HCT116 (cell line): ENCODE results near the gene ADGRA1. TPM values are rescaled to one million over a fixed set of nuclear protein-coding genes. Genes with fewer than 3 reads are reported as not detected.

Experiments used
- ATAC-seq: fragments of 200-7000 bp; cut with Tn5 transposase; 2 replicates; pipeline ENCODE4 v1.9.1; 2020; ENCODE audit warnings: mild to moderate bottlenecking, moderate library complexity
- BruUV-seq: library from RNA; stranded (reverse); fragments of 400-500 nt; replicated peaks from 2 replicates; lab custom pipeline; 2021; lab: Mats Ljungman, UMichigan
- CTCF ChIA-PET: fragments of 300-600 bp; sonication (Branson Sonifier 250); formaldehyde crosslinking; loops from one replicate; lab custom pipeline; 2021; ENCODE audit warnings: antibody characterized with exemption; lab: Charles Lee
- POLR2A ChIA-PET: fragments of 300-600, 350-600 bp; sonication (Branson Sonifier 250); formaldehyde crosslinking; loops from one replicate; lab custom pipeline; 2021; ENCODE audit warnings: antibody characterized with exemption; lab: Charles Lee
- RAD21 ChIA-PET, 2 experiments: fragments of 300-600 bp; sonication (Branson Sonifier 250); formaldehyde crosslinking; loops; one replicate each; lab custom pipeline; 2023; ENCODE audit warnings: low total read pairs in 2 of 2; ENCODE audit not compliant: uncharacterized antibody in 2 of 2, unreplicated experiment in 2 of 2, low non-redundant PET in 1 of 2; lab: Charles Lee
- DNase-seq: peaks from one replicate; pipeline ENCODE4 v3.0.0-alpha.2; 2010; ENCODE audit warnings: low read depth, low spot score
- H2AFZ ChIP-seq: fragments of 200-600 bp; shearing (Covaris generic), sonication (generic); 2 replicates; pipeline ENCODE4 v1.6.1; 2017; ENCODE audit warnings: low read depth, mixed run types, mixed read lengths, antibody characterized with exemption, low read length; ENCODE audit not compliant: poor library complexity, severe bottlenecking
- H3K27ac ChIP-seq: 2 replicates; pipeline ENCODE4 v1.5.1; 2012; ENCODE audit warnings: low read depth, low read length
- H3K27me3 ChIP-seq: fragments of 200-600 bp; sonication (generic); 2 replicates; pipeline ENCODE4 v1.6.1; 2016; ENCODE audit warnings: mixed run types, low read length, mixed read lengths; ENCODE audit not compliant: insufficient read depth
- H3K36me3 ChIP-seq, 2 experiments: fragments of 200-500 bp in 1 of 2; fragments of 200-600 bp in 1 of 2; sonication (Bioruptor generic) in 1 of 2; sonication (generic) in 1 of 2; 2 replicates each; pipeline versions ENCODE4 v1.5.1 to v1.6.1; 2014 to 2016; ENCODE audit warnings: low read length in 2 of 2, inconsistent platforms in 1 of 2, mixed read lengths in 1 of 2, mixed run types in 1 of 2; ENCODE audit not compliant: insufficient read depth in 2 of 2, control insufficient read depth in 1 of 2
- H3K4me1 ChIP-seq, 2 experiments: fragments of 200-600 bp in 1 of 2; sonication (generic) in 1 of 2; 2 replicates each; pipeline versions ENCODE4 v1.5.1 to v1.6.1; 2012 to 2017; ENCODE audit warnings: low read length in 2 of 2, inconsistent platforms in 1 of 2, mild to moderate bottlenecking in 1 of 2, mixed read lengths in 1 of 2, mixed run types in 1 of 2, moderate library complexity in 1 of 2; ENCODE audit not compliant: insufficient read depth in 2 of 2, control insufficient read depth in 1 of 2
- H3K4me2 ChIP-seq: fragments of 200-600 bp; sonication (generic); 2 replicates; pipeline ENCODE4 v1.6.1; 2017; ENCODE audit warnings: mixed run types, low read length, mixed read lengths
- H3K4me3 ChIP-seq, 2 experiments: fragments of 200-600 bp in 1 of 2; sonication (generic) in 1 of 2; replicated peaks in 1 of 2; 2 replicates each; pipeline ENCODE4 v1.5.1; 2011 to 2016; ENCODE audit warnings: low read length in 2 of 2, control low read depth in 1 of 2, low read depth in 1 of 2, mild to moderate bottlenecking in 1 of 2, mixed read lengths in 1 of 2, mixed run types in 1 of 2
- H3K79me2 ChIP-seq: fragments of 200-600 bp; sonication (generic); 2 replicates; pipeline ENCODE4 v1.6.1; 2017; ENCODE audit warnings: mild to moderate bottlenecking, mixed run types, low read length, moderate library complexity, mixed read lengths; ENCODE audit not compliant: insufficient read depth
- H3K9ac ChIP-seq: fragments of 200-600 bp; sonication (generic); 2 replicates; pipeline ENCODE4 v1.6.1; 2016; ENCODE audit warnings: low read length, mixed read lengths
- H3K9me2 ChIP-seq: fragments of 200-600 bp; sonication (generic), shearing (Covaris generic); 2 replicates; pipeline ENCODE4 v1.6.1; 2017; ENCODE audit warnings: mixed run types, mild to moderate bottlenecking, moderate library complexity; ENCODE audit not compliant: insufficient read depth
- H3K9me3 ChIP-seq, 2 experiments: fragments of 200-500 bp in 1 of 2; fragments of 200-600 bp in 1 of 2; sonication (Bioruptor generic) in 1 of 2; sonication (generic) in 1 of 2; 2 replicates each; pipeline ENCODE4 v1.6.1; 2014 to 2017; ENCODE audit warnings: low read length in 2 of 2, mixed read lengths in 2 of 2, inconsistent platforms in 1 of 2, low read depth in 1 of 2, mild to moderate bottlenecking in 1 of 2, mixed run types in 1 of 2, moderate library complexity in 1 of 2; ENCODE audit not compliant: control insufficient read depth in 1 of 2, insufficient read depth in 1 of 2
- H4K20me1 ChIP-seq: fragments of 200-600 bp; sonication (generic), shearing (Covaris generic); 2 replicates; pipeline ENCODE4 v1.6.1; 2017; ENCODE audit warnings: mixed run types, mild to moderate bottlenecking, moderate library complexity; ENCODE audit not compliant: insufficient read depth
- CBX3 ChIP-seq: IDR thresholded peaks from 2 replicates; pipeline ENCODE4 v1.6.1; 2012; ENCODE audit warnings: low read depth
- CEBPB ChIP-seq: IDR thresholded peaks from 2 replicates; pipeline ENCODE4 v1.6.1; 2012; ENCODE audit warnings: low read depth
- EGR1 ChIP-seq: IDR thresholded peaks from 2 replicates; pipeline ENCODE4 v1.6.1; 2012; ENCODE audit warnings: low read depth
- ELF1 ChIP-seq: IDR thresholded peaks from 2 replicates; pipeline ENCODE4 v1.6.1; 2012; ENCODE audit warnings: low read depth, borderline replicate concordance
- EZH2 ChIP-seq: fragments of 200-600 bp; sonication (generic); IDR thresholded peaks from 2 replicates; pipeline ENCODE4 v1.6.1; 2017; ENCODE audit warnings: antibody characterized with exemption, mixed run types
- FOSL1 ChIP-seq: IDR thresholded peaks from 2 replicates; pipeline ENCODE4 v1.6.1; 2012; ENCODE audit warnings: low read depth
- JUND ChIP-seq: IDR thresholded peaks from 2 replicates; pipeline ENCODE4 v1.6.1; 2012
- POLR2A ChIP-seq: IDR thresholded peaks from 2 replicates; pipeline ENCODE4 v1.7.0; 2011; ENCODE audit warnings: borderline replicate concordance; ENCODE audit not compliant: insufficient read depth, insufficient read length; ENCODE audit errors: extremely low read depth
- POLR2AphosphoS5 ChIP-seq: IDR thresholded peaks from 2 replicates; pipeline ENCODE4 v1.6.1; 2011; ENCODE audit warnings: mild to moderate bottlenecking, low read depth, low read length, moderate library complexity
- SIN3A ChIP-seq: IDR thresholded peaks from 2 replicates; pipeline ENCODE4 v1.6.1; 2012; ENCODE audit warnings: low read depth
- SP1 ChIP-seq: IDR thresholded peaks from 2 replicates; pipeline ENCODE4 v1.6.1; 2012; ENCODE audit warnings: low read depth
- SRF ChIP-seq: IDR thresholded peaks from 2 replicates; pipeline ENCODE4 v1.6.1; 2012; ENCODE audit warnings: low read depth
- YY1 ChIP-seq: IDR thresholded peaks from 2 replicates; pipeline ENCODE4 v1.6.1; 2011; ENCODE audit warnings: low read length, low read depth, moderate library complexity, mild to moderate bottlenecking; ENCODE audit not compliant: insufficient replicate concordance; ENCODE audit errors: extremely low read depth
- ZNF274 ChIP-seq: fragments of 200-500 bp; sonication (Bioruptor generic); IDR thresholded peaks from 2 replicates; pipeline ENCODE4 v1.6.1; 2014; ENCODE audit warnings: mild to moderate bottlenecking, low read depth, low read length, inconsistent platforms
- intact Hi-C: fragments of 100-400 bp; cut with micrococcal nuclease; formaldehyde crosslinking; loops from 2 replicates; pipeline ENCODE4 v1.10.0; 2022
- total RNA-seq: library from RNA; stranded (reverse); gene quantifications from one replicate; pipeline ENCODE4 v1.2.1, GENCODE V29; 2021; ENCODE audit not compliant: unreplicated experiment
- TF ChIP-seq, protein P1 (sequence below): IDR thresholded peaks from 2 replicates; pipeline ENCODE4 v1.6.1; 2012
- TF ChIP-seq, protein P2 (sequence below), 3 experiments: fragments of 200-600 bp in 1 of 3; sonication (generic) in 1 of 3; IDR thresholded peaks in 2 of 3; conservative IDR thresholded peaks in 1 of 3; 2 replicates each; pipeline ENCODE4 v1.5.1; 2012 to 2017; ENCODE audit warnings: low read depth in 2 of 3, low read length in 2 of 3, antibody characterized with exemption in 1 of 3, borderline replicate concordance in 1 of 3, control low read depth in 1 of 3, mild to moderate bottlenecking in 1 of 3, mixed read lengths in 1 of 3, mixed run types in 1 of 3, moderate library complexity in 1 of 3; ENCODE audit not compliant: insufficient read depth in 1 of 3

ADGRA1 gene
- total RNA-seq, 1 experiment from 2014 or later = not detected

- intact Hi-C loops = no loop called here
- TF ChIP-seq YY1 (no peak), SP1 (no peak), POLR2A (no peak)
- Histone ChIP-seq H3K79me2 (no peaks in the 10 kb centered on the region), H3K9me2 (no peaks in the 10 kb centered on the region), H3K9me3 (no peaks in the 10 kb centered on the region; a peak in 1 of 4 replicates), H2AFZ (peak overlapping the region; percentile 35), H3K4me3 (no peak overlapping the region), H3K9ac (no peak overlapping the region), H3K27me3 (no peaks in the 10 kb centered on the region), H3K4me1 (peaks cover 2 to 11% of the 10 kb centered on the region in 2 experiments; a peak in 2 of 4 replicates), H3K36me3 (no peaks in the 10 kb centered on the region), H3K4me2 (peak overlapping the region; percentile 55), H4K20me1 (no peaks in the 10 kb centered on the region), H3K27ac (no peak overlapping the region)
- RAD21 ChIA-PET = no interaction called here
- ATAC-seq (peak; percentile 55), DNase-seq (no peak)
- BruUV-seq = no TSS peak
- CTCF ChIA-PET = no interaction called here
- POLR2A ChIA-PET = no interaction called here
Observed at GRCh38 chr10:133110133-133110532, 22.4 kb downstream of the ADGRA1 start.

- RAD21 ChIA-PET = no interaction called here
- no peaks in the 10 kb centered on the region for H4K20me1 ChIP-seq
- H3K9me3 ChIP-seq = no peaks in the 10 kb centered on the region; a peak in 1 of 4 replicates
- no peak overlapping the region for H3K9ac ChIP-seq
- TF ChIP-seq CEBPB = no peak
- TF ChIP-seq FOSL1 = no peak
- TF ChIP-seq CBX3 = no peak
- TF ChIP-seq EGR1 = no peak
- TF ChIP-seq POLR2A = no peak
- no peak for TF ChIP-seq SIN3A
- no peak for TF ChIP-seq POLR2AphosphoS5
- TF ChIP-seq, protein P1, sequence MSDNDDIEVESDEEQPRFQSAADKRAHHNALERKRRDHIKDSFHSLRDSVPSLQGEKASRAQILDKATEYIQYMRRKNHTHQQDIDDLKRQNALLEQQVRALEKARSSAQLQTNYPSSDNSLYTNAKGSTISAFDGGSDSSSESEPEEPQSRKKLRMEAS = no peak
- TF ChIP-seq, protein P2, sequence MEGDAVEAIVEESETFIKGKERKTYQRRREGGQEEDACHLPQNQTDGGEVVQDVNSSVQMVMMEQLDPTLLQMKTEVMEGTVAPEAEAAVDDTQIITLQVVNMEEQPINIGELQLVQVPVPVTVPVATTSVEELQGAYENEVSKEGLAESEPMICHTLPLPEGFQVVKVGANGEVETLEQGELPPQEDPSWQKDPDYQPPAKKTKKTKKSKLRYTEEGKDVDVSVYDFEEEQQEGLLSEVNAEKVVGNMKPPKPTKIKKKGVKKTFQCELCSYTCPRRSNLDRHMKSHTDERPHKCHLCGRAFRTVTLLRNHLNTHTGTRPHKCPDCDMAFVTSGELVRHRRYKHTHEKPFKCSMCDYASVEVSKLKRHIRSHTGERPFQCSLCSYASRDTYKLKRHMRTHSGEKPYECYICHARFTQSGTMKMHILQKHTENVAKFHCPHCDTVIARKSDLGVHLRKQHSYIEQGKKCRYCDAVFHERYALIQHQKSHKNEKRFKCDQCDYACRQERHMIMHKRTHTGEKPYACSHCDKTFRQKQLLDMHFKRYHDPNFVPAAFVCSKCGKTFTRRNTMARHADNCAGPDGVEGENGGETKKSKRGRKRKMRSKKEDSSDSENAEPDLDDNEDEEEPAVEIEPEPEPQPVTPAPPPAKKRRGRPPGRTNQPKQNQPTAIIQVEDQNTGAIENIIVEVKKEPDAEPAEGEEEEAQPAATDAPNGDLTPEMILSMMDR (IDR thresholded peaks at IDR 0.05 in 2 of 3, conservative IDR thresholded peaks at IDR 0.05 in 1 of 3; ENCODE audit: borderline replicate concordance in 1 of 3, insufficient read depth in 1 of 3, low read depth in 2 of 3, low read length in 2 of 3) = no peak
- no peak for TF ChIP-seq ELF1
- TF ChIP-seq ZNF274 = no peak
- no peak for TF ChIP-seq EZH2
- TF ChIP-seq JUND = no peak
- TF ChIP-seq SRF = no peak
- no peaks in the 10 kb centered on the region for H3K9me2 ChIP-seq
- H3K79me2 ChIP-seq = no peaks in the 10 kb centered on the region
- no peak overlapping the region for H3K27ac ChIP-seq
- H3K4me1 ChIP-seq = peaks cover 2 to 11% of the 10 kb centered on the region in 2 experiments; a peak in 2 of 4 replicates
- H3K4me2 ChIP-seq = peak overlapping the region; percentile 55
- no peak overlapping the region for H2AFZ ChIP-seq
- intact Hi-C loops = no loop called here
- no peak overlapping the region for H3K4me3 ChIP-seq
- ATAC-seq (no peak), DNase-seq (no peak)
- H3K27me3 ChIP-seq = no peaks in the 10 kb centered on the region
- POLR2A ChIA-PET = no interaction called here
- CTCF ChIA-PET = no interaction called here
- no peaks in the 10 kb centered on the region for H3K36me3 ChIP-seq
- no TSS peak for BruUV-seq
Observed at GRCh38 chr10:133110609-133111275, 23.0 kb downstream of the ADGRA1 start.
